C4-2B (cell line): ENCODE data around the gene NCBP3.

Experiments
- ZFX ChIP-seq: fragments of 450-650 bp; IDR thresholded peaks from 2 replicates; pipeline ENCODE4 v1.6.1; 2017
- TF ChIP-seq, protein P1 (sequence below): fragments of 450-650 bp; conservative IDR thresholded peaks from 2 replicates; pipeline ENCODE4 v1.5.1; 2017; ENCODE audit warnings: mild to moderate bottlenecking

DNA sequence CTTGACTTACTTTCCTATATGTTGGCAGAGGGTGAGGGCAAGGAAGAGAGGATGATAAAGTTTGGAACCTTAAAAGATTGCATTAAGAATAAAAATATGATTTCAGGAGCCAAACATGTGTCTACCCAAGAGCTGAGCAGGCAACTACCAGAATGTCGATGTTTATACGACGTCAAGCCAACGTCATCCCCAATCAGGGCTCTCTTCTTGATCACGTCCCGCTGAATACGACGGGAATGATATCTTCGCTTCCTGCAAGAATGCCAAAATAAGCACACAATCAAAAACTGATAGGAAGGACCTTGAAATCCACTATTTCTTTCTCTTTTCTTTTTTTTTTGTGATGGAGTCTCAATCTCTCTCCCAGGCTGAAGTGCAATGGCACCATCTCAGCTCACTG, 24.9 kb downstream of the NCBP3 start:
- TF ChIP-seq, protein P1, sequence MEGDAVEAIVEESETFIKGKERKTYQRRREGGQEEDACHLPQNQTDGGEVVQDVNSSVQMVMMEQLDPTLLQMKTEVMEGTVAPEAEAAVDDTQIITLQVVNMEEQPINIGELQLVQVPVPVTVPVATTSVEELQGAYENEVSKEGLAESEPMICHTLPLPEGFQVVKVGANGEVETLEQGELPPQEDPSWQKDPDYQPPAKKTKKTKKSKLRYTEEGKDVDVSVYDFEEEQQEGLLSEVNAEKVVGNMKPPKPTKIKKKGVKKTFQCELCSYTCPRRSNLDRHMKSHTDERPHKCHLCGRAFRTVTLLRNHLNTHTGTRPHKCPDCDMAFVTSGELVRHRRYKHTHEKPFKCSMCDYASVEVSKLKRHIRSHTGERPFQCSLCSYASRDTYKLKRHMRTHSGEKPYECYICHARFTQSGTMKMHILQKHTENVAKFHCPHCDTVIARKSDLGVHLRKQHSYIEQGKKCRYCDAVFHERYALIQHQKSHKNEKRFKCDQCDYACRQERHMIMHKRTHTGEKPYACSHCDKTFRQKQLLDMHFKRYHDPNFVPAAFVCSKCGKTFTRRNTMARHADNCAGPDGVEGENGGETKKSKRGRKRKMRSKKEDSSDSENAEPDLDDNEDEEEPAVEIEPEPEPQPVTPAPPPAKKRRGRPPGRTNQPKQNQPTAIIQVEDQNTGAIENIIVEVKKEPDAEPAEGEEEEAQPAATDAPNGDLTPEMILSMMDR: no peak
- no peak for TF ChIP-seq ZFX
